ENCODE results near the gene TMPRSS6.

Gene TMPRSS6

GRCh38 chr22:37115032-37115431 lies 5.5 kb upstream of the TMPRSS6 start:
- DNase-seq (ENCODE audit: low read depth), result no peak

GRCh38 chr22:37113757-37114156 lies 4.2 kb upstream of the TMPRSS6 start:
- no peak for DNase-seq (ENCODE audit: low read depth)

- DNase-seq (ENCODE audit: low read depth), result no peak
These were observed 2.7 kb upstream of the TMPRSS6 start for GRCh38 chr22:37112084-37112728.

- no peak for DNase-seq (ENCODE audit: low read depth)
These were observed 1.7 kb upstream of the TMPRSS6 start for GRCh38 chr22:37111156-37111717.

GRCh38 chr22:37107816-37108621 lies 1.5 kb downstream of the TMPRSS6 start:
- DNase-seq (ENCODE audit: low read depth), result no peak

- DNase-seq (ENCODE audit: low read depth), result no peak
These were observed 3.5 kb downstream of the TMPRSS6 start for GRCh38 chr22:37105990-37106389.

- DNase-seq (ENCODE audit: low read depth), result no peak
These were observed 4.4 kb downstream of the TMPRSS6 start for GRCh38 chr22:37105154-37105553.

GRCh38 chr22:37103656-37104452 lies 5.7 kb downstream of the TMPRSS6 start:
- no peak for DNase-seq (ENCODE audit: low read depth)

- DNase-seq (ENCODE audit: low read depth), result no peak
These were observed 6.4 kb downstream of the TMPRSS6 start for GRCh38 chr22:37103151-37103550.

GRCh38 chr22:37101311-37102066 lies 8.0 kb downstream of the TMPRSS6 start:
- DNase-seq (ENCODE audit: low read depth), result no peak

- DNase-seq (ENCODE audit: low read depth), result no peak
These were observed 8.9 kb downstream of the TMPRSS6 start for GRCh38 chr22:37100589-37101127.

GRCh38 chr22:37098976-37099591 lies 10.4 kb downstream of the TMPRSS6 start:
- no peak for DNase-seq (ENCODE audit: low read depth)

- DNase-seq (ENCODE audit: low read depth), result no peak
These were observed 12.2 kb downstream of the TMPRSS6 start for GRCh38 chr22:37097346-37097745.

- DNase-seq (ENCODE audit: low read depth), result peak; percentile 49
These were observed 14.4 kb downstream of the TMPRSS6 start for GRCh38 chr22:37095113-37095512.

GRCh38 chr22:37094239-37094638 lies 15.3 kb downstream of the TMPRSS6 start:
- DNase-seq (ENCODE audit: low read depth), result no peak

GRCh38 chr22:37092997-37093396 lies 16.5 kb downstream of the TMPRSS6 start:
- DNase-seq (ENCODE audit: low read depth), result no peak

- no peak for DNase-seq (ENCODE audit: low read depth)
These were observed 17.5 kb downstream of the TMPRSS6 start for GRCh38 chr22:37091994-37092393.

- no peak for DNase-seq (ENCODE audit: low read depth)
These were observed 18.4 kb downstream of the TMPRSS6 start for GRCh38 chr22:37090920-37091695.

GRCh38 chr22:37089434-37089833 lies 20.1 kb downstream of the TMPRSS6 start:
- no peak for DNase-seq (ENCODE audit: low read depth)

GRCh38 chr22:37088750-37089408 lies 20.6 kb downstream of the TMPRSS6 start:
- DNase-seq (ENCODE audit: low read depth), result no peak
